ENCODE measurements around the gene TIMM22.

The TIMM22 gene

DNA sequence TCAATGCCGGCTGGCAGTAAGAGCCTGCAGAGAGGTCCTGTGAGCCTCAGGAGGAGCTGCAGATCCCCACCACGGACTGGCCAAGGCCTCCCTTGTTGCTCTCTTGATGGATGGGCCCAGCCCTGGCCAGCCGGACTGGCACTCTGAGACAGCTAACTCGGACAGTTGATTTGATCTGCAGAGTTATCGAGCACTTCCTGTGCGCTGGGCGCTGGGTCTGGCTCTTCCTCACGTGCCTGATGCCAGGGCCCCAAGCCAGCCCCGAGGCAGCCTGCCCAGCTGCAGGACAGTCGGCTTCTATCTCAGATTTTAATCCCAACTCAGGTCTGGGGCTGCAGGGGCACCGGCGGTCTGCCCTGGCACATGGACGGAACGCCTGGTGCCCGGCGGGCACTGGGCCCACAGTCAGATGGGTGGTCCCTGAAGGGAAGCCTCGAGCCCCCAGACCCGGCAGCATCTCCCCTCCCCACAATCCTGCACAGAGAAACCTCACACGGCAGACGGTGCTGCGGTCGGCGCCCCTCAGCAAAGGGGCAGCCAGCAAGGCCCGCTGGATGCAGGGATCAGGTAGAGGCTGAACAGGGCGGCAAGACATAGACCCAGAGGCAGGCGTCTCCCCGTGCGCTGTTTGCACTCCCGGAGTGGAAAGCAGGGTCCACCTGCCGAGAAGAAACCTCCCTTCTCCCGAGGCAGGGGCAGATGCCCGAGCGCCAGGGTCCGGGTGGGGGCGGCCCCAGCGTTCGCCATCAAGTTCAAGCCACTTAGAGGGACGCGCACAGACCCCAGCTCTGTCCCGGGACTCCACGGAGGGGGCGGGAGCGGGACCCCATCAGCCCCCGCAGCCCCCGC lies 34.0 kb downstream of the TIMM22 start:
- H3K36me3 ChIP-seq (replicated peaks; ENCODE audit: insufficient read depth, low read length): no peaks in the 10 kb centered on the region
- no peaks in the 10 kb centered on the region for H4K20me1 ChIP-seq (ENCODE audit: insufficient read depth, low read length)
- DNase-seq: no peak
- no peaks in the 10 kb centered on the region for H3K27me3 ChIP-seq (replicated peaks; ENCODE audit: insufficient read depth, low read length)
- H3K4me2 ChIP-seq (ENCODE audit: low read depth, low read length): no peak overlapping the region
- no peaks in the 10 kb centered on the region for H3F3A ChIP-seq (ENCODE audit: insufficient read depth, low read length)
- no peak overlapping the region for H3K9ac ChIP-seq (ENCODE audit: low read length)
- H3K4me1 ChIP-seq (ENCODE audit: low read length): no peaks in the 10 kb centered on the region
- H2AFZ ChIP-seq (ENCODE audit: low read length): no peak overlapping the region
- H3K27ac ChIP-seq (ENCODE audit: low read length): no peak overlapping the region
- H3K4me3 ChIP-seq (ENCODE audit: low read length): no peak overlapping the region
- H3K79me2 ChIP-seq (ENCODE audit: low read length): 0 out of 2 replicates have a peak, but pooled peaks cover 4% of the 10 kb centered on the region
- no peak for TF ChIP-seq EZH2phosphoT487 (IDR thresholded peaks at IDR 0.05; ENCODE audit: low read length)
- no peak for TF ChIP-seq EZH2 (optimal IDR thresholded peaks at IDR 0.05; ENCODE audit: low read depth, low read length)
- TF ChIP-seq, protein P1, sequence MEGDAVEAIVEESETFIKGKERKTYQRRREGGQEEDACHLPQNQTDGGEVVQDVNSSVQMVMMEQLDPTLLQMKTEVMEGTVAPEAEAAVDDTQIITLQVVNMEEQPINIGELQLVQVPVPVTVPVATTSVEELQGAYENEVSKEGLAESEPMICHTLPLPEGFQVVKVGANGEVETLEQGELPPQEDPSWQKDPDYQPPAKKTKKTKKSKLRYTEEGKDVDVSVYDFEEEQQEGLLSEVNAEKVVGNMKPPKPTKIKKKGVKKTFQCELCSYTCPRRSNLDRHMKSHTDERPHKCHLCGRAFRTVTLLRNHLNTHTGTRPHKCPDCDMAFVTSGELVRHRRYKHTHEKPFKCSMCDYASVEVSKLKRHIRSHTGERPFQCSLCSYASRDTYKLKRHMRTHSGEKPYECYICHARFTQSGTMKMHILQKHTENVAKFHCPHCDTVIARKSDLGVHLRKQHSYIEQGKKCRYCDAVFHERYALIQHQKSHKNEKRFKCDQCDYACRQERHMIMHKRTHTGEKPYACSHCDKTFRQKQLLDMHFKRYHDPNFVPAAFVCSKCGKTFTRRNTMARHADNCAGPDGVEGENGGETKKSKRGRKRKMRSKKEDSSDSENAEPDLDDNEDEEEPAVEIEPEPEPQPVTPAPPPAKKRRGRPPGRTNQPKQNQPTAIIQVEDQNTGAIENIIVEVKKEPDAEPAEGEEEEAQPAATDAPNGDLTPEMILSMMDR (IDR thresholded peaks at IDR 0.05; ENCODE audit: low read length): no peak
- H3K9me2 ChIP-seq (replicated peaks; ENCODE audit: insufficient read depth, low read length): no peaks in the 10 kb centered on the region
- H3K9me3 ChIP-seq (replicated peaks; ENCODE audit: insufficient read depth, low read length): no peaks in the 10 kb centered on the region

DNA sequence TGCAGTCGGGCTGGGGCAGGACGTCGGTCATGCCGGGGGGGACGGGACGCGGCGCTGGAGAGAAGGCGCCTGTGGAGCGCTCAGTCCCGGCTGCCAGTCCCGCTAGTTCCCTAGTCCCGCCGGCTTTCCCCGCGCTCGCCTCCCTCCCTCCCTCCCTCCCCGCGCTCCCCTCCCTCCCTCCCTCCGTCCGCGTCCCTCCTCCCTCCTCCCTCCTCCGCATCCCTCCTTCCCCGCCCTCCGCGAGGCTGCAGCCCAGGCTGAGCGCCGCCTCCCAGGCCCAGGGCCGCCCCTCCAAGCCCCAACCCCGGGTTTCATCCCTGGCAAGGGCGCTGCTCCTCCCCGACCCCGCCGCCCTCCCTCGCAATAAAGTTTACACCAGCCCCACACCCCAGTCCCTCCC lies 34.8 kb downstream of the TIMM22 start:
- DNase-seq: no peak
- no peaks in the 10 kb centered on the region for H4K20me1 ChIP-seq (ENCODE audit: insufficient read depth, low read length)
- no peaks in the 10 kb centered on the region for H3K9me3 ChIP-seq (replicated peaks; ENCODE audit: insufficient read depth, low read length)
- no peak overlapping the region for H3K4me3 ChIP-seq (ENCODE audit: low read length)
- no peaks in the 10 kb centered on the region for H3F3A ChIP-seq (ENCODE audit: insufficient read depth, low read length)
- no peaks in the 10 kb centered on the region for H3K36me3 ChIP-seq (replicated peaks; ENCODE audit: insufficient read depth, low read length)
- H3K4me1 ChIP-seq (ENCODE audit: low read length): no peaks in the 10 kb centered on the region
- H2AFZ ChIP-seq (ENCODE audit: low read length): no peak overlapping the region
- TF ChIP-seq, protein P1 (IDR thresholded peaks at IDR 0.05; ENCODE audit: low read length): no peak
- TF ChIP-seq EZH2 (optimal IDR thresholded peaks at IDR 0.05; ENCODE audit: low read depth, low read length) (no peak), EZH2phosphoT487 (IDR thresholded peaks at IDR 0.05; ENCODE audit: low read length) (no peak)
- 0 out of 2 replicates have a peak, but pooled peaks cover 4% of the 10 kb centered on the region for H3K79me2 ChIP-seq (ENCODE audit: low read length)
- no peaks in the 10 kb centered on the region for H3K9me2 ChIP-seq (replicated peaks; ENCODE audit: insufficient read depth, low read length)
- no peak overlapping the region for H3K4me2 ChIP-seq (ENCODE audit: low read depth, low read length)
- H3K27me3 ChIP-seq (replicated peaks; ENCODE audit: insufficient read depth, low read length): no peaks in the 10 kb centered on the region
- no peak overlapping the region for H3K27ac ChIP-seq (ENCODE audit: low read length)
- no peak overlapping the region for H3K9ac ChIP-seq (ENCODE audit: low read length)

DNA sequence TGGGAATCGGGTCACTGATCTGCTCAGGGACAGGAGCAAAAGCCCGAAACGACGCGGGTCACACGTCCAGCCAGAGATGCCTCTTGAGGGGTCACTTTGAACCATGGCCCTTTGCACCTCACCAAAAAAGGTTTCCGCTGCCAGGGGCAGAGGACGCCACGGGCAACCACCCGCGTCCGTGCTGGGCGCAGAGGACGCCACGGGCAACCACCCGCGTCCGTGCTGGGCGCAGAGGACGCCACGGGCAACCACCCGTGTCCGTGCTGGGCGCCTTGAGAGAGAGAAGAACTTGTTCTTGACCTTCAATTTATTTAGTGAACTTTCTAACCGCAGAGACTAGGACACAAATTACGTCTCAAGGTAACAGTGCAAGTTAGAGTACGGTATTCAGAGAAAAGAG lies 35.5 kb downstream of the TIMM22 start:
- Histone ChIP-seq H3K4me2 (ENCODE audit: low read depth, low read length) (no peak overlapping the region), H3K27ac (ENCODE audit: low read length) (no peak overlapping the region), H4K20me1 (ENCODE audit: insufficient read depth, low read length) (no peaks in the 10 kb centered on the region), H3K4me3 (ENCODE audit: low read length) (no peak overlapping the region), H3K4me1 (ENCODE audit: low read length) (no peaks in the 10 kb centered on the region), H3K9me3 (replicated peaks; ENCODE audit: insufficient read depth, low read length) (no peaks in the 10 kb centered on the region), H3K9me2 (replicated peaks; ENCODE audit: insufficient read depth, low read length) (no peaks in the 10 kb centered on the region), H3K9ac (ENCODE audit: low read length) (no peak overlapping the region), H3K79me2 (ENCODE audit: low read length) (0 out of 2 replicates have a peak, but pooled peaks cover 4% of the 10 kb centered on the region), H3K36me3 (replicated peaks; ENCODE audit: insufficient read depth, low read length) (no peaks in the 10 kb centered on the region), H3F3A (ENCODE audit: insufficient read depth, low read length) (no peaks in the 10 kb centered on the region), H2AFZ (ENCODE audit: low read length) (no peak overlapping the region), H3K27me3 (replicated peaks; ENCODE audit: insufficient read depth, low read length) (no peaks in the 10 kb centered on the region)
- no peak for DNase-seq
- TF ChIP-seq EZH2 (optimal IDR thresholded peaks at IDR 0.05; ENCODE audit: low read depth, low read length) (no peak), EZH2phosphoT487 (IDR thresholded peaks at IDR 0.05; ENCODE audit: low read length) (no peak)
- TF ChIP-seq, protein P1 (IDR thresholded peaks at IDR 0.05; ENCODE audit: low read length): no peak

All from MM.1S (cell line).